Endodermal cell (in vitro differentiated cells): Measurements from ENCODE around the gene CEP170. TPM values are rescaled to one million over a fixed set of nuclear protein-coding genes. Genes with fewer than 3 reads are reported as not detected.

Experiments used
- DNase-seq: peaks from one replicate; pipeline ENCODE4 v3.0.0-alpha.2; 2017
- H3K27ac ChIP-seq: 2 replicates; pipeline ENCODE4 v1.5.1; 2013; ENCODE audit warnings: mild to moderate bottlenecking, low read depth, low read length, moderate library complexity
- H3K27me3 ChIP-seq: 2 replicates; pipeline ENCODE4 v1.6.1; 2013; ENCODE audit warnings: mild to moderate bottlenecking, low read length, moderate library complexity; ENCODE audit not compliant: insufficient read depth, control insufficient read depth, poor library complexity, severe bottlenecking
- H3K36me3 ChIP-seq: 2 replicates; pipeline ENCODE4 v1.7.0; 2013; ENCODE audit warnings: mild to moderate bottlenecking, low read length, moderate library complexity; ENCODE audit not compliant: control insufficient read depth, insufficient read depth
- H3K4me1 ChIP-seq: one replicate; pipeline ENCODE4 v1.7.0; 2013; ENCODE audit warnings: low read length; ENCODE audit not compliant: control insufficient read depth, insufficient read depth
- H3K4me3 ChIP-seq: 2 replicates; pipeline ENCODE4 v1.5.1; 2013; ENCODE audit warnings: mild to moderate bottlenecking, low read length, moderate library complexity
- H3K9ac ChIP-seq: 2 replicates; pipeline ENCODE4 v1.6.1; 2013; ENCODE audit warnings: mild to moderate bottlenecking, low read length, moderate library complexity; ENCODE audit not compliant: poor library complexity, severe bottlenecking; ENCODE audit errors: extremely low read depth
- H3K9me3 ChIP-seq: 2 replicates; pipeline ENCODE4 v1.6.1; 2013; ENCODE audit warnings: mild to moderate bottlenecking, low read length, moderate library complexity; ENCODE audit not compliant: control insufficient read depth
- H3K27ac Mint-ChIP-seq: 2 replicates; pipeline ENCODE4 v1.8.0; 2020; ENCODE audit warnings: mixed read lengths
- H3K27me3 Mint-ChIP-seq: 2 replicates; pipeline ENCODE4 v1.8.0; 2021; ENCODE audit warnings: mild to moderate bottlenecking, mixed read lengths; ENCODE audit not compliant: insufficient read depth
- H3K36me3 Mint-ChIP-seq: 2 replicates; pipeline ENCODE4 v1.8.0; 2020; ENCODE audit warnings: low read depth, mixed read lengths
- H3K4me1 Mint-ChIP-seq: 2 replicates; pipeline ENCODE4 v1.8.0; 2020; ENCODE audit warnings: mixed read lengths
- H3K4me3 Mint-ChIP-seq: 2 replicates; pipeline ENCODE4 v1.8.0; 2020; ENCODE audit warnings: mild to moderate bottlenecking, moderate library complexity, mixed read lengths
- H3K9me3 Mint-ChIP-seq: 2 replicates; pipeline ENCODE4 v1.8.0; 2020; ENCODE audit warnings: mild to moderate bottlenecking, mixed read lengths
- WGBS, 2 experiments: methylation state at CpG; one replicate each; pipeline versions ENCODE4 v1.1.5 to v1.1.7; 2013; ENCODE audit warnings: missing lambda C conversion rate in 2 of 2, mixed read lengths in 1 of 2; ENCODE audit not compliant: insufficient coverage in 1 of 2, insufficient read length in 1 of 2; 5-methylcytosine and 5-hydroxymethylcytosine counted together
- total RNA-seq, 2 donors: library from RNA; stranded (reverse); fragmentation: NEBNext Ultra II Directional in 1 of 2; extraction: Animal tissue kit (Norgen Biotek cat#: 25700) in 1 of 2; gene quantifications; 2 replicates in 1 of 2; 3 replicates in 1 of 2; pipeline ENCODE4 v1.2.1, GENCODE V29; 2021
- TF ChIP-seq, protein P1 (sequence below): fragments of 200-600 bp; sonication (generic); conservative IDR thresholded peaks from 2 replicates; pipeline ENCODE4 v1.5.0; 2021; ENCODE audit warnings: antibody characterized with exemption, mild to moderate bottlenecking

The CEP170 gene
- total RNA-seq, 2 donors from 2014 or later = 85.7 to 99.8 TPM

DNA sequence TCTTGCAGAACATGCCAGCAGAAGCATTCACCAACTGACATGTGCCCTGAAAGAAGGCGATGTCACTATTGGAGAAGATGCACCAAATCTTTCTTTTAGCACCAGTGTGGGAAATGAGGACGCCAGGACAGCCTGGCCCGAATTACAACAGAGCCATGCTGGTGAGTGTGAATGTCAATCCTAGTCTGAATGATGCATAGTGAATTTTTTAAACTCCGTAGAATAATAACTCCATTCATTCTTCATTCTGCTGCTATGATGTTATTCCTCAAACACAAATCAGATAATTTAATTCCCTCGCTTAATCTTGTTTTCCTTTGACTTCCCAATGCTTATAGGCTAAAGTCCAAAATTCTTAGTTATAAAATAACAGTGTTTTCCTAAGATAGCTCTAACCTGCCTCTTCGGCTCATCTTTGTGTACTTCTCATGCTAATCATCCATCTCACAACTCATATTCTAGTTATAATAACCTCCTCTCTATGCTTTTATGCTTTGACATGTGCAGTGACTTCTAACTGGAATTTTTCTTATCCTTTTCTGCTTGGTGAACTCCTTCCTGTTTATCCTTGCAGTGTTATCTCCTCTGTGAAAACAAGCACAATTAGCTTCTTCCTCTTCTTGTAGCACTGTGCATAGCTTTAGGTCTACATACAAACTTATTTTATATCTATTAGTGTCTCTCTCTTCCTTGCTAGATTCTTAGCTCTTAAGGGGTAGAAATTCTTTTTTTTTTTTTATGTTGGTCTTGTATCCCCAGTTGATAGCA lies 15.2 kb upstream of the CEP170 start:
- Mint-ChIP-seq H3K27me3 (no peaks in the 10 kb centered on the region), H3K9me3 (no peaks in the 10 kb centered on the region), H3K36me3 (no peaks in the 10 kb centered on the region), H3K4me3 (no peak overlapping the region), H3K27ac (no peak overlapping the region), H3K4me1 (peaks cover 18% of the 10 kb centered on the region)
- Histone ChIP-seq H3K4me1 (peaks cover 6% of the 10 kb centered on the region), H3K27me3 (no peaks in the 10 kb centered on the region), H3K36me3 (no peaks in the 10 kb centered on the region), H3K4me3 (no peak overlapping the region), H3K9ac (no peak overlapping the region), H3K27ac (no peak overlapping the region), H3K9me3 (no peaks in the 10 kb centered on the region)
- 94 to 100% methylated on average over 3 to 6 of the region's 6 CpGs for WGBS, 2 experiments
- TF ChIP-seq, protein P1, sequence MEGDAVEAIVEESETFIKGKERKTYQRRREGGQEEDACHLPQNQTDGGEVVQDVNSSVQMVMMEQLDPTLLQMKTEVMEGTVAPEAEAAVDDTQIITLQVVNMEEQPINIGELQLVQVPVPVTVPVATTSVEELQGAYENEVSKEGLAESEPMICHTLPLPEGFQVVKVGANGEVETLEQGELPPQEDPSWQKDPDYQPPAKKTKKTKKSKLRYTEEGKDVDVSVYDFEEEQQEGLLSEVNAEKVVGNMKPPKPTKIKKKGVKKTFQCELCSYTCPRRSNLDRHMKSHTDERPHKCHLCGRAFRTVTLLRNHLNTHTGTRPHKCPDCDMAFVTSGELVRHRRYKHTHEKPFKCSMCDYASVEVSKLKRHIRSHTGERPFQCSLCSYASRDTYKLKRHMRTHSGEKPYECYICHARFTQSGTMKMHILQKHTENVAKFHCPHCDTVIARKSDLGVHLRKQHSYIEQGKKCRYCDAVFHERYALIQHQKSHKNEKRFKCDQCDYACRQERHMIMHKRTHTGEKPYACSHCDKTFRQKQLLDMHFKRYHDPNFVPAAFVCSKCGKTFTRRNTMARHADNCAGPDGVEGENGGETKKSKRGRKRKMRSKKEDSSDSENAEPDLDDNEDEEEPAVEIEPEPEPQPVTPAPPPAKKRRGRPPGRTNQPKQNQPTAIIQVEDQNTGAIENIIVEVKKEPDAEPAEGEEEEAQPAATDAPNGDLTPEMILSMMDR = no peak
- no peak for DNase-seq

DNA sequence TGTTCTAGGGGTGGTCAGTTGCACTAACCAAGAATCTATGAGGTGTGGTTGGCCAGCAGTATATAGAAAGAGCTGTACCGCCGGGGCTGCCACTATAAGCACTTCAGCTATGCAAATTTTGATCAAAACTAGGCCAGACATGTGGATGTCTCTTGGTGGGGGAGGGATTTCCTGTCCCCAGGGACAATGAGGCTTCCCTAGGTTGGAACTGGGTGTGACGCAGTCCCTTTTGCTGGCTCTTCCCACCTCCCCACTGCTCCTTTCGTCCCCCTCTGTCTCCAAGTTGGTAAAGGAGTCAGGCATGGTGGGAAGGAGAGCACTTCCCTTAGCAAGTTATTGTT lies 14.3 kb upstream of the CEP170 start:
- no peaks in the 10 kb centered on the region for H3K9me3 ChIP-seq
- no peak overlapping the region for H3K27ac Mint-ChIP-seq
- H3K4me1 Mint-ChIP-seq = peaks cover 21% of the 10 kb centered on the region
- no peaks in the 10 kb centered on the region for H3K36me3 Mint-ChIP-seq
- H3K9me3 Mint-ChIP-seq = no peaks in the 10 kb centered on the region
- H3K4me3 Mint-ChIP-seq = no peak overlapping the region
- H3K27me3 ChIP-seq = no peaks in the 10 kb centered on the region
- no peak overlapping the region for H3K9ac ChIP-seq
- H3K27ac ChIP-seq = no peak overlapping the region
- 99% methylated on average over 4 of the region's 4 CpGs; no CpG with 5 or more reads in 1 of the 2 experiments for WGBS, 2 experiments
- no peaks in the 10 kb centered on the region for H3K36me3 ChIP-seq
- no peak for DNase-seq
- no peak overlapping the region for H3K4me3 ChIP-seq
- H3K4me1 ChIP-seq = peaks cover 6% of the 10 kb centered on the region
- H3K27me3 Mint-ChIP-seq = no peaks in the 10 kb centered on the region
- TF ChIP-seq, protein P1 = no peak

DNA sequence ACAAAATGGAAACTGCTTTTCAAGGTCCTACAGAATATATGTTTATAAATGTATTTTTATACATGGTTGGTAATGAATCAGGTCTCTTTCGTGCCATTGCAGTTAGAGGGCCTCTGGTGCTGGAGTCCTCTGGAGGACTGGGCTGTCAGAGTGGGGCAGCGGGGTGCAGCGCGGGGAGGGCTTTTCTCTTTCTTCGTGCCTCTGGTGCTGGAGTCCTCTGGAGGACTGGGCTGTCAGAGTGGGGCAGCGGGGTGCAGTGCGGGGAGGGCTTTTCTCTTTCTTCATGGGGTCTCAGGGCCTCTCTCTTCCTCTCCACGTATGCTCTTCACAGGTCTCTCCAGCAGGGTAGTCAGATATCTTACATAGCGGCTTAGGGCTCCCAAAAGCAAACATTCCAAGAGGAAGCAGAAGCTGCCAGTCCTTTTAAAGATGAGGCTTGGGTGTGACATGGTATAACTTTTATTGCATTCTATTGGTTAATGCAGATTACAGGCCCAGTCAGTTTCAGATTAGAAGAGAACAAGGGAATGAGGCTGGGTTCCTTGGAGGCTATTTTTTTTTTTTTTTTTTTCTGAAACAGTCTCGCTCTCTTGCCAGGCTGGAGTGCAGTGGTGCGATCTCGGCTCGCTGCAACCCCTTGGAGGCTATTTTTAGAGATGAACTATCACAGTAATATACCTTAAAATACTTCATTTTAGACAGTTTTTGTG lies 13.8 kb upstream of the CEP170 start:
- peaks cover 6% of the 10 kb centered on the region for H3K4me1 ChIP-seq
- DNase-seq = peak; percentile 51

More for the DNA sequence above, 13.8 kb upstream of the CEP170 start:
- Mint-ChIP-seq H3K27me3 (no peaks in the 10 kb centered on the region), H3K9me3 (no peaks in the 10 kb centered on the region), H3K27ac (no peak overlapping the region), H3K4me3 (no peak overlapping the region), H3K36me3 (no peaks in the 10 kb centered on the region), H3K4me1 (peaks cover 21% of the 10 kb centered on the region)
- Histone ChIP-seq H3K36me3 (no peaks in the 10 kb centered on the region), H3K4me3 (no peak overlapping the region), H3K9ac (no peak overlapping the region), H3K27me3 (no peaks in the 10 kb centered on the region), H3K27ac (no peak overlapping the region), H3K9me3 (no peaks in the 10 kb centered on the region)
- 84 to 92% methylated on average over 4 to 10 of the region's 13 CpGs for whole genome bisulfite sequencing, 2 experiments
- TF ChIP-seq, protein P1 = peak; percentile 52
